Spleen (tissue), 11 donors: ENCODE measurements around the gene PSAPL1. TPM values are rescaled to one million over a fixed set of nuclear protein-coding genes. Genes with fewer than 3 reads are reported as not detected.

Source experiments
- DNase-seq: peaks from one replicate; pipeline ENCODE4 v3.0.0-alpha.2; 2020
- H3K27ac ChIP-seq, 8 donors: fragments of 200-600 bp; sonication (generic) in 7 of 8; 1 replicate in 4 of 8; 2 replicates in 4 of 8; pipeline versions ENCODE4 v1.5.0 to v1.8.0; 2016 to 2021; ENCODE audit warnings: inconsistent platforms in 4 of 8, mild to moderate bottlenecking in 4 of 8, moderate library complexity in 1 of 8
- H3K27me3 ChIP-seq, 7 donors: fragments of 200-600 bp; sonication (generic) in 6 of 7; replicated peaks in 1 of 7; 1 replicate in 4 of 7; 2 replicates in 3 of 7; pipeline versions ENCODE4 v1.5.0 to v1.8.0; 2016 to 2021; ENCODE audit warnings: inconsistent platforms in 3 of 7, mild to moderate bottlenecking in 1 of 7
- H3K36me3 ChIP-seq, 6 donors: fragments of 200-600 bp; sonication (generic) in 5 of 6; 1 replicate in 4 of 6; 2 replicates in 2 of 6; pipeline versions ENCODE4 v1.5.0 to v1.8.0; 2016 to 2021; ENCODE audit warnings: inconsistent platforms in 2 of 6
- H3K4me1 ChIP-seq, 6 donors: fragments of 200-600 bp; sonication (generic) in 5 of 6; 1 replicate in 3 of 6; 2 replicates in 3 of 6; pipeline versions ENCODE4 v1.5.0 to v1.8.0; 2016 to 2021; ENCODE audit warnings: inconsistent platforms in 3 of 6
- H3K4me3 ChIP-seq, 8 donors: fragments of 200-600 bp; sonication (generic) in 7 of 8; 1 replicate in 4 of 8; 2 replicates in 4 of 8; pipeline versions ENCODE4 v1.5.0 to v1.8.0; 2016 to 2021; ENCODE audit warnings: inconsistent platforms in 4 of 8, mild to moderate bottlenecking in 4 of 8, moderate library complexity in 2 of 8
- H3K9me3 ChIP-seq, 8 donors: fragments of 200-600 bp; sonication (generic) in 7 of 8; 1 replicate in 4 of 8; 2 replicates in 4 of 8; pipeline versions ENCODE4 v1.5.0 to v1.8.0; 2016 to 2021; ENCODE audit warnings: inconsistent platforms in 4 of 8
- CTCF ChIP-seq, 11 experiments: fragments of 200-600 bp in 7 of 11; fragments of 450-650 bp in 4 of 11; sonication (generic) in 4 of 11; IDR thresholded peaks in 8 of 11; conservative IDR thresholded peaks in 3 of 11; 1 replicate in 7 of 11; 2 replicates in 4 of 11; pipeline versions ENCODE4 v1.4.0 to v1.8.0; 2016 to 2021; ENCODE audit warnings: antibody characterized with exemption in 11 of 11, inconsistent platforms in 4 of 11, mild to moderate bottlenecking in 1 of 11
- POLR2A ChIP-seq, 3 donors: fragments of 450-650 bp; IDR thresholded peaks; one replicate each; pipeline ENCODE4 v1.5.1; 2017; ENCODE audit warnings: antibody characterized with exemption in 3 of 3, mild to moderate bottlenecking in 1 of 3
- POLR2AphosphoS5 ChIP-seq, 3 donors: sonication (generic); formaldehyde crosslinking; IDR thresholded peaks; one replicate each; pipeline ENCODE4 v1.5.1; 2017; ENCODE audit warnings: antibody characterized with exemption in 3 of 3
- WGBS, 5 donors: extraction: QIAGEN DNeasy Blood & Tissue Kit in 3 of 5; methylation state at CpG; one replicate each; pipeline versions ENCODE4 v1.1.5 to v1.1.7; 2013 to 2018; 5-methylcytosine and 5-hydroxymethylcytosine counted together
- intact Hi-C: fragments of 100-400 bp; cut with DNase I; formaldehyde crosslinking; loops from one replicate; pipeline ENCODE4 v1.15.0; 2023; ENCODE audit warnings: low total_unique reads
- polyA plus RNA-seq, 3 donors: library from polyadenylated mRNA; stranded (reverse); fragments of 200-250 nt; gene quantifications; one replicate each; pipeline ENCODE4 v1.2.1, GENCODE V29; 2013
- total RNA-seq, 7 donors: library from RNA; depleted of rRNA in 3 of 7; stranded (reverse); fragments of >200 nt in 3 of 7; fragmentation: NEBNext Ultra II Directional in 4 of 7; extraction: Animal tissue kit (Norgen Biotek cat#: 25700) in 4 of 7; gene quantifications; one replicate each; pipeline versions ENCODE4 v1.1.0 to v1.2.1, GENCODE V29; 2016 to 2021
- donor health status: healthy with polysubstance abuse.
- donor health status: DM: no; HTN: no; CAD: no; lungs with moderate emphysema.
- donor health status: DM: no; HTN: no; CAD: no.
- donor health status: Bipolar disorder and iron deficiency.
- donor health status: healthy.
- donor health status: DM: no; HTN: no; CAD: no.
- donor health status: DM: yes; HTN: yes; CAD: no.

Gene PSAPL1
- total and polyA plus RNA-seq, 10 donors: not detected

- no peaks in the 10 kb centered on the region for H3K9me3 ChIP-seq
- H3K4me1 ChIP-seq: no peaks in the 10 kb centered on the region
- TF ChIP-seq POLR2A (IDR thresholded peaks at IDR 0.05) (no peak), POLR2AphosphoS5 (IDR thresholded peaks at IDR 0.05) (no peak), CTCF (IDR thresholded peaks at IDR 0.05 in 8 of 11, conservative IDR thresholded peaks at IDR 0.05 in 3 of 11) (no peak)
- 75 to 82% (median 79%) methylated on average over 14 of the region's 14 CpGs for WGBS, 5 donors
- H3K36me3 ChIP-seq: no peaks in the 10 kb centered on the region
- peaks cover 0 to 84% (median 0%) of the 10 kb centered on the region in 7 donors for H3K27me3 ChIP-seq
- peak; percentile 59 for DNase-seq
- intact Hi-C loops: no loop called here
- no peak overlapping the region for H3K27ac ChIP-seq
- no peak overlapping the region for H3K4me3 ChIP-seq
Measured at GRCh38 chr4:7396186-7396910, 38.4 kb downstream of the PSAPL1 start.

- 73 to 82% (median 80%) methylated on average over 7 to 8 of the region's 8 CpGs for WGBS, 5 donors
Measured at GRCh38 chr4:7395645-7396044, 39.1 kb downstream of the PSAPL1 start.

GRCh38 chr4:7394681-7395451 is 39.9 kb downstream of the PSAPL1 start:
- H3K36me3 ChIP-seq: no peaks in the 10 kb centered on the region
- TF ChIP-seq POLR2AphosphoS5 (IDR thresholded peaks at IDR 0.05): no peak
- TF ChIP-seq CTCF (IDR thresholded peaks at IDR 0.05 in 8 of 11, conservative IDR thresholded peaks at IDR 0.05 in 3 of 11): no peak
- TF ChIP-seq POLR2A (IDR thresholded peaks at IDR 0.05): no peak
- H3K27ac ChIP-seq: no peak overlapping the region
- H3K4me3 ChIP-seq: no peak overlapping the region
- no peaks in the 10 kb centered on the region for H3K4me1 ChIP-seq
- peaks cover 0 to 87% (median 0%) of the 10 kb centered on the region in 7 donors for H3K27me3 ChIP-seq
- WGBS, 5 donors: 72 to 80% (median 77%) methylated on average over 18 to 21 of the region's 21 CpGs
- intact Hi-C loops: no loop called here
- no peaks in the 10 kb centered on the region for H3K9me3 ChIP-seq
- peak; percentile 67 for DNase-seq

More at GRCh38 chr4:7395645-7396044, 39.1 kb downstream of the PSAPL1 start:
- Histone ChIP-seq H3K27me3 (peaks cover 0 to 91% (median 0%) of the 10 kb centered on the region in 7 donors), H3K9me3 (no peaks in the 10 kb centered on the region), H3K36me3 (no peaks in the 10 kb centered on the region), H3K4me1 (no peaks in the 10 kb centered on the region), H3K27ac (no peak overlapping the region), H3K4me3 (no peak overlapping the region)
- intact Hi-C loops: no loop called here
- TF ChIP-seq POLR2A (IDR thresholded peaks at IDR 0.05): no peak
- no peak for TF ChIP-seq CTCF (IDR thresholded peaks at IDR 0.05 in 8 of 11, conservative IDR thresholded peaks at IDR 0.05 in 3 of 11)
- TF ChIP-seq POLR2AphosphoS5 (IDR thresholded peaks at IDR 0.05): no peak
- peak; percentile 35 for DNase-seq
